Peyer's patch (tissue), 4 donors: Measurements from ENCODE around the gene SLC12A8. TPM values are rescaled to one million over a fixed set of nuclear protein-coding genes. Genes with fewer than 3 reads are reported as not detected.

Experiments used
- DNase-seq, 3 donors: peaks; one replicate each; pipeline ENCODE4 v3.0.0-alpha.2; 2017 to 2019
- H3K27ac ChIP-seq, 4 donors: fragments of 200-600 bp; sonication (generic); one replicate each; pipeline ENCODE4 v1.5.1; 2016 to 2019
- H3K27me3 ChIP-seq, 2 donors: fragments of 200-600 bp; sonication (generic); one replicate each; pipeline ENCODE4 v1.5.1; 2019
- H3K36me3 ChIP-seq, 3 donors: fragments of 200-600 bp; sonication (generic); one replicate each; pipeline ENCODE4 v1.5.1; 2016 to 2019
- H3K4me1 ChIP-seq, 4 donors: fragments of 200-600 bp; sonication (generic); one replicate each; pipeline ENCODE4 v1.5.1; 2016 to 2019
- H3K4me3 ChIP-seq, 4 donors: fragments of 200-600 bp; sonication (generic); 1 replicate in 3 of 4; 2 replicates in 1 of 4; pipeline ENCODE4 v1.5.1; 2016 to 2019; ENCODE audit warnings: mild to moderate bottlenecking in 1 of 4
- H3K9me3 ChIP-seq, 4 donors: fragments of 200-600 bp; sonication (generic); one replicate each; pipeline ENCODE4 v1.5.1; 2016 to 2019; ENCODE audit warnings: mild to moderate bottlenecking in 1 of 4
- CTCF ChIP-seq, 6 experiments: fragments of 450-650 bp in 4 of 6; fragments of 200-600 bp in 2 of 6; sonication (generic) in 1 of 6; IDR thresholded peaks; one replicate each; pipeline ENCODE4 v1.5.1; 2017 to 2019; ENCODE audit warnings: antibody characterized with exemption in 6 of 6, mild to moderate bottlenecking in 3 of 6, moderate library complexity in 1 of 6
- POLR2A ChIP-seq, 2 donors: fragments of 450-650 bp; IDR thresholded peaks; one replicate each; pipeline ENCODE4 v1.5.1; 2017; ENCODE audit warnings: antibody characterized with exemption in 2 of 2, mild to moderate bottlenecking in 2 of 2, moderate library complexity in 2 of 2
- total RNA-seq, 4 donors: library from RNA; depleted of rRNA; stranded (reverse); fragments of >200 nt; gene quantifications; one replicate each; pipeline ENCODE4 v1.1.0, GENCODE V29; 2016

Gene SLC12A8
- total RNA-seq, 4 donors from 2014 or later: 24.2 to 31.4 (median 26.3) TPM

GRCh38 chr3:125152951-125153350 lies 59.6 kb downstream of the SLC12A8 start:
- Histone ChIP-seq H3K36me3 (no peaks in the 10 kb centered on the region), H3K27ac (no peak overlapping the region), H3K4me3 (no peak overlapping the region), H3K4me1 (peaks cover 0 to 4% (median 0%) of the 10 kb centered on the region in 4 donors), H3K9me3 (no peaks in the 10 kb centered on the region), H3K27me3 (no peaks in the 10 kb centered on the region)
- no peak for DNase-seq
- TF ChIP-seq POLR2A (IDR thresholded peaks at IDR 0.05): no peak
- TF ChIP-seq CTCF (IDR thresholded peaks at IDR 0.05): no peak

- no peak for DNase-seq
- no peaks in the 10 kb centered on the region for H3K36me3 ChIP-seq
- H3K27ac ChIP-seq: no peak overlapping the region
- H3K9me3 ChIP-seq: no peaks in the 10 kb centered on the region
- TF ChIP-seq CTCF (IDR thresholded peaks at IDR 0.05) (no peak), POLR2A (IDR thresholded peaks at IDR 0.05) (no peak)
- H3K27me3 ChIP-seq: no peaks in the 10 kb centered on the region
- H3K4me3 ChIP-seq: no peak overlapping the region
- peaks cover 0 to 4% (median 0%) of the 10 kb centered on the region in 4 donors for H3K4me1 ChIP-seq
Observed at GRCh38 chr3:125151916-125152315, 60.6 kb downstream of the SLC12A8 start.

- no peak for TF ChIP-seq CTCF (IDR thresholded peaks at IDR 0.05)
- no peak for TF ChIP-seq POLR2A (IDR thresholded peaks at IDR 0.05)
- DNase-seq: no peak
- H3K9me3 ChIP-seq: no peaks in the 10 kb centered on the region
Observed at GRCh38 chr3:125151442-125151817, 61.1 kb downstream of the SLC12A8 start.

GRCh38 chr3:125150525-125151441 lies 61.8 kb downstream of the SLC12A8 start:
- Histone ChIP-seq H3K36me3 (no peaks in the 10 kb centered on the region), H3K4me3 (no peak overlapping the region), H3K4me1 (peaks cover 0 to 8% (median 0%) of the 10 kb centered on the region in 4 donors), H3K27me3 (no peaks in the 10 kb centered on the region), H3K9me3 (no peaks in the 10 kb centered on the region), H3K27ac (no peak overlapping the region)
- DNase-seq: peak in 2 of 3 donors; percentile 39 to 75
- TF ChIP-seq CTCF (IDR thresholded peaks at IDR 0.05): peak in 5 of 6 experiments; percentile 13 to 71 (median 66)
- TF ChIP-seq POLR2A (IDR thresholded peaks at IDR 0.05): no peak

More at GRCh38 chr3:125151442-125151817, 61.1 kb downstream of the SLC12A8 start:
- Histone ChIP-seq H3K27me3 (no peaks in the 10 kb centered on the region), H3K36me3 (no peaks in the 10 kb centered on the region), H3K27ac (no peak overlapping the region), H3K4me1 (peaks cover 0 to 6% (median 0%) of the 10 kb centered on the region in 4 donors), H3K4me3 (no peak overlapping the region)

GRCh38 chr3:125149462-125149861 lies 63.1 kb downstream of the SLC12A8 start:
- no peaks in the 10 kb centered on the region for H3K27me3 ChIP-seq
- H3K36me3 ChIP-seq: no peaks in the 10 kb centered on the region
- peak overlapping the region in 1 of 4 donors; percentile 52 for H3K27ac ChIP-seq
- no peak overlapping the region for H3K4me3 ChIP-seq
- no peak for DNase-seq
- H3K9me3 ChIP-seq: no peaks in the 10 kb centered on the region
- TF ChIP-seq POLR2A (IDR thresholded peaks at IDR 0.05) (no peak), CTCF (IDR thresholded peaks at IDR 0.05) (no peak)
- H3K4me1 ChIP-seq: peaks cover 0 to 8% (median 1%) of the 10 kb centered on the region in 4 donors
